WTC11 (cell line): Measurements from ENCODE around the gene SYNPO. TPM values are rescaled to one million over a fixed set of nuclear protein-coding genes. Genes with fewer than 3 reads are reported as not detected.

ENCODE experiments used
- ATAC-seq: fragments of 200-7000 bp; cut with Tn5 transposase; 2 replicates; pipeline ENCODE4 v1.10.0; 2021; ENCODE audit warnings: mild to moderate bottlenecking, moderate library complexity
- CTCF ChIA-PET: fragments of 300-600 bp; sonication (Branson Sonifier 250); formaldehyde crosslinking; loops from one replicate; lab custom pipeline; 2021; ENCODE audit warnings: antibody characterized with exemption; lab: Charles Lee
- POLR2A ChIA-PET: fragments of 350-600 bp; sonication (Branson Sonifier 250); formaldehyde crosslinking; loops from one replicate; lab custom pipeline; 2021; ENCODE audit warnings: antibody characterized with exemption; lab: Charles Lee
- DNase-seq: peaks from one replicate; pipeline ENCODE4 v3.0.0; 2021; ENCODE audit warnings: low spot score
- H3K27ac Mint-ChIP-seq: 2 replicates; pipeline ENCODE4 v1.8.0; 2021; ENCODE audit warnings: mixed read lengths
- H3K27me3 Mint-ChIP-seq: 2 replicates; pipeline ENCODE4 v1.8.0; 2021; ENCODE audit warnings: low read depth, mild to moderate bottlenecking, moderate library complexity, mixed read lengths
- H3K36me3 Mint-ChIP-seq: 2 replicates; pipeline ENCODE4 v1.8.0; 2021; ENCODE audit warnings: mixed read lengths
- H3K4me1 Mint-ChIP-seq: 2 replicates; pipeline ENCODE4 v1.8.0; 2022; ENCODE audit warnings: mixed read lengths
- H3K4me3 Mint-ChIP-seq: 2 replicates; pipeline ENCODE4 v1.8.0; 2021; ENCODE audit warnings: mild to moderate bottlenecking, moderate library complexity, mixed read lengths
- H3K9me3 Mint-ChIP-seq: 2 replicates; pipeline ENCODE4 v1.8.0; 2021; ENCODE audit warnings: mixed read lengths
- CREB1 ChIP-seq: sonication (generic); formaldehyde crosslinking; IDR thresholded peaks from 2 replicates; pipeline ENCODE4 v1.8.0; 2023; ENCODE audit warnings: mild to moderate bottlenecking, missing genetic modification reagents
- RORB ChIP-seq: fragments of 250-450 bp; sonication (Bioruptor Pico); IDR thresholded peaks from 2 replicates; pipeline ENCODE4 v1.9.0; 2021; ENCODE audit warnings: mild to moderate bottlenecking
- SP1 ChIP-seq: sonication (generic); formaldehyde crosslinking; conservative IDR thresholded peaks from 2 replicates; pipeline ENCODE4 v1.8.1; 2022; ENCODE audit warnings: missing genetic modification reagents
- TEAD1 ChIP-seq: sonication (generic); formaldehyde crosslinking; IDR thresholded peaks from 2 replicates; pipeline ENCODE4 v1.8.0; 2022; ENCODE audit warnings: mild to moderate bottlenecking, missing genetic modification reagents
- TP53 ChIP-seq: sonication (generic); formaldehyde crosslinking; IDR thresholded peaks from 2 replicates; pipeline ENCODE4 v1.8.1; 2023; ENCODE audit warnings: mild to moderate bottlenecking, missing genetic modification reagents
- ZNF232 ChIP-seq: sonication (generic); formaldehyde crosslinking; IDR thresholded peaks from 2 replicates; pipeline ENCODE4 v1.8.0; 2022; ENCODE audit warnings: mild to moderate bottlenecking, missing genetic modification reagents
- ZNF263 ChIP-seq: sonication (generic); formaldehyde crosslinking; IDR thresholded peaks from 2 replicates; pipeline ENCODE4 v1.8.1; 2022; ENCODE audit warnings: low read depth, mild to moderate bottlenecking, moderate library complexity, missing genetic modification reagents
- ZNF317 ChIP-seq: sonication (generic); formaldehyde crosslinking; IDR thresholded peaks from 2 replicates; pipeline ENCODE4 v1.8.1; 2023; ENCODE audit warnings: low read depth, mild to moderate bottlenecking, moderate library complexity, missing genetic modification reagents, borderline replicate concordance
- total RNA-seq: library from RNA; stranded (reverse); gene quantifications from 3 replicates; pipeline ENCODE4 v1.2.3, GENCODE V29; 2021
- TF ChIP-seq, protein P1 (sequence below): sonication (generic); formaldehyde crosslinking; IDR thresholded peaks from 2 replicates; pipeline ENCODE4 v1.8.1; 2023; ENCODE audit warnings: mild to moderate bottlenecking, moderate library complexity, missing genetic modification reagents
- TF ChIP-seq, protein P2 (sequence below): sonication (generic); formaldehyde crosslinking; IDR thresholded peaks from 2 replicates; pipeline ENCODE4 v1.8.0; 2023; ENCODE audit warnings: missing genetic modification reagents, mild to moderate bottlenecking, borderline replicate concordance
- TF ChIP-seq, protein P3 (sequence below): fragments of 250-450 bp; sonication (Bioruptor Pico); IDR thresholded peaks from 2 replicates; pipeline ENCODE4 v1.8.0; 2021; ENCODE audit warnings: mild to moderate bottlenecking
- TF ChIP-seq, protein P4 (sequence below): sonication (generic); formaldehyde crosslinking; IDR thresholded peaks from 2 replicates; pipeline ENCODE4 v1.8.0; 2022; ENCODE audit warnings: mild to moderate bottlenecking, missing genetic modification reagents
- TF ChIP-seq, protein P5 (sequence below): sonication (generic); formaldehyde crosslinking; IDR thresholded peaks from 2 replicates; pipeline ENCODE4 v1.8.1; 2022; ENCODE audit warnings: low read depth, mild to moderate bottlenecking, moderate library complexity, missing genetic modification reagents, borderline replicate concordance
- TF ChIP-seq, protein P6 (sequence below): sonication (generic); formaldehyde crosslinking; IDR thresholded peaks from 2 replicates; pipeline ENCODE4 v1.8.1; 2022; ENCODE audit warnings: low read depth, missing genetic modification reagents, borderline replicate concordance
- TF ChIP-seq, protein P7 (sequence below): sonication (generic); formaldehyde crosslinking; conservative IDR thresholded peaks from 2 replicates; pipeline ENCODE4 v1.8.1; 2023; ENCODE audit warnings: mild to moderate bottlenecking, low read depth, missing genetic modification reagents, moderate library complexity

The SYNPO gene
- total RNA-seq, 1 experiment from 2014 or later: 2.1 TPM

DNA sequence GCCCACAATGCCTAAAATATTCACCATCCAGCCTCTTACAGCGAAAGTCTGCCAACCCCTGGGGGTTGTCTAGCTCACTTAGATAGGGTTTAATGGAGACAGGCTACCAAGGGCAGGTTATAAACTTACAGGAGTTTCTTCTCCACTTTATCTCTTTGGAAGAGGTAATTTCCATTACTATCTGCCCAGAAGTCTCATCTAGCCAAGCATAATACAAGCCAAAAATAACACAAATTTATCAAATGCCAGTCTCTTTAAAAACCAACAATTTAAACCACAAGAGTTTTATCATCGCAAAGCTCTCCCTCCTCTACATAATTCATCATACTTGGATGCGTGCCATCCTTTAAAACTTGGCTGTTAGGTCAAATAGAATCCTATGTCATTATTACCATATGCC is 54.2 kb downstream of the SYNPO start:
- no peaks in the 10 kb centered on the region for H3K27me3 Mint-ChIP-seq
- ATAC-seq: no peak
- CTCF ChIA-PET: no interaction called here
- TF ChIP-seq, protein P1, sequence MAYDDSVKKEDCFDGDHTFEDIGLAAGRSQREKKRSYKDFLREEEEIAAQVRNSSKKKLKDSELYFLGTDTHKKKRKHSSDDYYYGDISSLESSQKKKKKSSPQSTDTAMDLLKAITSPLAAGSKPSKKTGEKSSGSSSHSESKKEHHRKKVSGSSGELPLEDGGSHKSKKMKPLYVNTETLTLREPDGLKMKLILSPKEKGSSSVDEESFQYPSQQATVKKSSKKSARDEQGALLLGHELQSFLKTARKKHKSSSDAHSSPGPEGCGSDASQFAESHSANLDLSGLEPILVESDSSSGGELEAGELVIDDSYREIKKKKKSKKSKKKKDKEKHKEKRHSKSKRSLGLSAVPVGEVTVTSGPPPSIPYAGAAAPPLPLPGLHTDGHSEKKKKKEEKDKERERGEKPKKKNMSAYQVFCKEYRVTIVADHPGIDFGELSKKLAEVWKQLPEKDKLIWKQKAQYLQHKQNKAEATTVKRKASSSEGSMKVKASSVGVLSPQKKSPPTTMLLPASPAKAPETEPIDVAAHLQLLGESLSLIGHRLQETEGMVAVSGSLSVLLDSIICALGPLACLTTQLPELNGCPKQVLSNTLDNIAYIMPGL: no peak
- TF ChIP-seq, protein P2, sequence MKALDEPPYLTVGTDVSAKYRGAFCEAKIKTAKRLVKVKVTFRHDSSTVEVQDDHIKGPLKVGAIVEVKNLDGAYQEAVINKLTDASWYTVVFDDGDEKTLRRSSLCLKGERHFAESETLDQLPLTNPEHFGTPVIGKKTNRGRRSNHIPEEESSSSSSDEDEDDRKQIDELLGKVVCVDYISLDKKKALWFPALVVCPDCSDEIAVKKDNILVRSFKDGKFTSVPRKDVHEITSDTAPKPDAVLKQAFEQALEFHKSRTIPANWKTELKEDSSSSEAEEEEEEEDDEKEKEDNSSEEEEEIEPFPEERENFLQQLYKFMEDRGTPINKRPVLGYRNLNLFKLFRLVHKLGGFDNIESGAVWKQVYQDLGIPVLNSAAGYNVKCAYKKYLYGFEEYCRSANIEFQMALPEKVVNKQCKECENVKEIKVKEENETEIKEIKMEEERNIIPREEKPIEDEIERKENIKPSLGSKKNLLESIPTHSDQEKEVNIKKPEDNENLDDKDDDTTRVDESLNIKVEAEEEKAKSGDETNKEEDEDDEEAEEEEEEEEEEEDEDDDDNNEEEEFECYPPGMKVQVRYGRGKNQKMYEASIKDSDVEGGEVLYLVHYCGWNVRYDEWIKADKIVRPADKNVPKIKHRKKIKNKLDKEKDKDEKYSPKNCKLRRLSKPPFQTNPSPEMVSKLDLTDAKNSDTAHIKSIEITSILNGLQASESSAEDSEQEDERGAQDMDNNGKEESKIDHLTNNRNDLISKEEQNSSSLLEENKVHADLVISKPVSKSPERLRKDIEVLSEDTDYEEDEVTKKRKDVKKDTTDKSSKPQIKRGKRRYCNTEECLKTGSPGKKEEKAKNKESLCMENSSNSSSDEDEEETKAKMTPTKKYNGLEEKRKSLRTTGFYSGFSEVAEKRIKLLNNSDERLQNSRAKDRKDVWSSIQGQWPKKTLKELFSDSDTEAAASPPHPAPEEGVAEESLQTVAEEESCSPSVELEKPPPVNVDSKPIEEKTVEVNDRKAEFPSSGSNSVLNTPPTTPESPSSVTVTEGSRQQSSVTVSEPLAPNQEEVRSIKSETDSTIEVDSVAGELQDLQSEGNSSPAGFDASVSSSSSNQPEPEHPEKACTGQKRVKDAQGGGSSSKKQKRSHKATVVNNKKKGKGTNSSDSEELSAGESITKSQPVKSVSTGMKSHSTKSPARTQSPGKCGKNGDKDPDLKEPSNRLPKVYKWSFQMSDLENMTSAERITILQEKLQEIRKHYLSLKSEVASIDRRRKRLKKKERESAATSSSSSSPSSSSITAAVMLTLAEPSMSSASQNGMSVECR: no peak
- no peak for TF ChIP-seq TEAD1 (CRISPR knock-in tag)
- TF ChIP-seq TP53: no peak
- no peak for TF ChIP-seq ZNF263 (CRISPR knock-in tag)
- TF ChIP-seq RORB: no peak
- TF ChIP-seq, protein P3, sequence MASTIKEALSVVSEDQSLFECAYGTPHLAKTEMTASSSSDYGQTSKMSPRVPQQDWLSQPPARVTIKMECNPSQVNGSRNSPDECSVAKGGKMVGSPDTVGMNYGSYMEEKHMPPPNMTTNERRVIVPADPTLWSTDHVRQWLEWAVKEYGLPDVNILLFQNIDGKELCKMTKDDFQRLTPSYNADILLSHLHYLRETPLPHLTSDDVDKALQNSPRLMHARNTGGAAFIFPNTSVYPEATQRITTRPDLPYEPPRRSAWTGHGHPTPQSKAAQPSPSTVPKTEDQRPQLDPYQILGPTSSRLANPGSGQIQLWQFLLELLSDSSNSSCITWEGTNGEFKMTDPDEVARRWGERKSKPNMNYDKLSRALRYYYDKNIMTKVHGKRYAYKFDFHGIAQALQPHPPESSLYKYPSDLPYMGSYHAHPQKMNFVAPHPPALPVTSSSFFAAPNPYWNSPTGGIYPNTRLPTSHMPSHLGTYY (CRISPR knock-in tag): no peak
- TF ChIP-seq, protein P4, sequence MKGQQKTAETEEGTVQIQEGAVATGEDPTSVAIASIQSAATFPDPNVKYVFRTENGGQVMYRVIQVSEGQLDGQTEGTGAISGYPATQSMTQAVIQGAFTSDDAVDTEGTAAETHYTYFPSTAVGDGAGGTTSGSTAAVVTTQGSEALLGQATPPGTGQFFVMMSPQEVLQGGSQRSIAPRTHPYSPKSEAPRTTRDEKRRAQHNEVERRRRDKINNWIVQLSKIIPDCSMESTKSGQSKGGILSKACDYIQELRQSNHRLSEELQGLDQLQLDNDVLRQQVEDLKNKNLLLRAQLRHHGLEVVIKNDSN: no peak
- TF ChIP-seq ZNF317: no peak
- TF ChIP-seq, protein P5, sequence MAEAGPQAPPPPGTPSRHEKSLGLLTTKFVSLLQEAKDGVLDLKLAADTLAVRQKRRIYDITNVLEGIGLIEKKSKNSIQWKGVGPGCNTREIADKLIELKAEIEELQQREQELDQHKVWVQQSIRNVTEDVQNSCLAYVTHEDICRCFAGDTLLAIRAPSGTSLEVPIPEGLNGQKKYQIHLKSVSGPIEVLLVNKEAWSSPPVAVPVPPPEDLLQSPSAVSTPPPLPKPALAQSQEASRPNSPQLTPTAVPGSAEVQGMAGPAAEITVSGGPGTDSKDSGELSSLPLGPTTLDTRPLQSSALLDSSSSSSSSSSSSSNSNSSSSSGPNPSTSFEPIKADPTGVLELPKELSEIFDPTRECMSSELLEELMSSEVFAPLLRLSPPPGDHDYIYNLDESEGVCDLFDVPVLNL (CRISPR knock-in tag): no peak
- TF ChIP-seq, protein P6, sequence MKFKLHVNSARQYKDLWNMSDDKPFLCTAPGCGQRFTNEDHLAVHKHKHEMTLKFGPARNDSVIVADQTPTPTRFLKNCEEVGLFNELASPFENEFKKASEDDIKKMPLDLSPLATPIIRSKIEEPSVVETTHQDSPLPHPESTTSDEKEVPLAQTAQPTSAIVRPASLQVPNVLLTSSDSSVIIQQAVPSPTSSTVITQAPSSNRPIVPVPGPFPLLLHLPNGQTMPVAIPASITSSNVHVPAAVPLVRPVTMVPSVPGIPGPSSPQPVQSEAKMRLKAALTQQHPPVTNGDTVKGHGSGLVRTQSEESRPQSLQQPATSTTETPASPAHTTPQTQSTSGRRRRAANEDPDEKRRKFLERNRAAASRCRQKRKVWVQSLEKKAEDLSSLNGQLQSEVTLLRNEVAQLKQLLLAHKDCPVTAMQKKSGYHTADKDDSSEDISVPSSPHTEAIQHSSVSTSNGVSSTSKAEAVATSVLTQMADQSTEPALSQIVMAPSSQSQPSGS (CRISPR knock-in tag): no peak
- TF ChIP-seq, all 79 proteins: peak for 0
- Mint-ChIP-seq H3K27ac (no peak overlapping the region), H3K4me1 (peaks cover 9% of the 10 kb centered on the region), H3K4me3 (no peak overlapping the region), H3K9me3 (no peaks in the 10 kb centered on the region), H3K36me3 (peaks cover 80% of the 10 kb centered on the region)
- POLR2A ChIA-PET: no interaction called here
- DNase-seq: no peak

DNA sequence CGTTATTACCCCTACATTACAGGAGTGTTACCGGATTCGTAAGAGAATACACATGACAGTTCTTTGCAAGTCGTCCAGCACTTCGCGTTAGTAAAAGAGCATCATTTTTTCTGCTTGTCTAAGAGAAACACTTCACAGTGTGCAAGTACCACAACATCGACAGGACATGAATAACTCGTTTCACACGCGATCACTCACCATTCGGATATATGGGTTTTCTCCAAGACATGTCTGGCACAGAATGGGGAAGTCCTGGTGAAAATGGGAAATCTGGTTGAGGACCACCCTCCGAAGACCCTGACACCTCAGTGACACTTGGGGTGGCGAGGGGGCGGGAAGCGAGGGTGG is 59.8 kb downstream of the SYNPO start:
- Mint-ChIP-seq H3K4me1 (peaks cover 2% of the 10 kb centered on the region; the same call in 1 of the 2 replicates), H3K36me3 (peaks cover 34% of the 10 kb centered on the region), H3K4me3 (no peak overlapping the region), H3K27ac (no peak overlapping the region)
- DNase-seq (no peak), ATAC-seq (no peak)
- CTCF ChIA-PET: interaction anchor here (0.6 to 2.7 kb wide), 29 partner anchors 9 to 415 kb away, joined by 3 to 31 read pairs (median 5); partner anchors contain the start of genes DCTN4, IRGM, MYOZ3 and SMIM3
- POLR2A ChIA-PET: interaction anchor here (0.9 to 1.9 kb wide), 13 partner anchors 11 to 228 kb away, joined by 3 to 26 read pairs (median 7); partner anchors contain the start of genes DCTN4 and SMIM3
- TF ChIP-seq, protein P7, sequence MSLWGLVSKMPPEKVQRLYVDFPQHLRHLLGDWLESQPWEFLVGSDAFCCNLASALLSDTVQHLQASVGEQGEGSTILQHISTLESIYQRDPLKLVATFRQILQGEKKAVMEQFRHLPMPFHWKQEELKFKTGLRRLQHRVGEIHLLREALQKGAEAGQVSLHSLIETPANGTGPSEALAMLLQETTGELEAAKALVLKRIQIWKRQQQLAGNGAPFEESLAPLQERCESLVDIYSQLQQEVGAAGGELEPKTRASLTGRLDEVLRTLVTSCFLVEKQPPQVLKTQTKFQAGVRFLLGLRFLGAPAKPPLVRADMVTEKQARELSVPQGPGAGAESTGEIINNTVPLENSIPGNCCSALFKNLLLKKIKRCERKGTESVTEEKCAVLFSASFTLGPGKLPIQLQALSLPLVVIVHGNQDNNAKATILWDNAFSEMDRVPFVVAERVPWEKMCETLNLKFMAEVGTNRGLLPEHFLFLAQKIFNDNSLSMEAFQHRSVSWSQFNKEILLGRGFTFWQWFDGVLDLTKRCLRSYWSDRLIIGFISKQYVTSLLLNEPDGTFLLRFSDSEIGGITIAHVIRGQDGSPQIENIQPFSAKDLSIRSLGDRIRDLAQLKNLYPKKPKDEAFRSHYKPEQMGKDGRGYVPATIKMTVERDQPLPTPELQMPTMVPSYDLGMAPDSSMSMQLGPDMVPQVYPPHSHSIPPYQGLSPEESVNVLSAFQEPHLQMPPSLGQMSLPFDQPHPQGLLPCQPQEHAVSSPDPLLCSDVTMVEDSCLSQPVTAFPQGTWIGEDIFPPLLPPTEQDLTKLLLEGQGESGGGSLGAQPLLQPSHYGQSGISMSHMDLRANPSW (CRISPR knock-in tag): no peak
- no peak for TF ChIP-seq CREB1
- no peak for TF ChIP-seq SP1 (CRISPR knock-in tag)
- TF ChIP-seq ZNF232 (CRISPR knock-in tag): no peak
- TF ChIP-seq, all 79 proteins: peak for 0
- Mint-ChIP-seq H3K27me3 (no peaks in the 10 kb centered on the region; the same call in 1 of the 2 replicates), H3K9me3 (no peaks in the 10 kb centered on the region)
